ENCODE measurements around the gene ACTG1.

ACTG1 gene

DNA sequence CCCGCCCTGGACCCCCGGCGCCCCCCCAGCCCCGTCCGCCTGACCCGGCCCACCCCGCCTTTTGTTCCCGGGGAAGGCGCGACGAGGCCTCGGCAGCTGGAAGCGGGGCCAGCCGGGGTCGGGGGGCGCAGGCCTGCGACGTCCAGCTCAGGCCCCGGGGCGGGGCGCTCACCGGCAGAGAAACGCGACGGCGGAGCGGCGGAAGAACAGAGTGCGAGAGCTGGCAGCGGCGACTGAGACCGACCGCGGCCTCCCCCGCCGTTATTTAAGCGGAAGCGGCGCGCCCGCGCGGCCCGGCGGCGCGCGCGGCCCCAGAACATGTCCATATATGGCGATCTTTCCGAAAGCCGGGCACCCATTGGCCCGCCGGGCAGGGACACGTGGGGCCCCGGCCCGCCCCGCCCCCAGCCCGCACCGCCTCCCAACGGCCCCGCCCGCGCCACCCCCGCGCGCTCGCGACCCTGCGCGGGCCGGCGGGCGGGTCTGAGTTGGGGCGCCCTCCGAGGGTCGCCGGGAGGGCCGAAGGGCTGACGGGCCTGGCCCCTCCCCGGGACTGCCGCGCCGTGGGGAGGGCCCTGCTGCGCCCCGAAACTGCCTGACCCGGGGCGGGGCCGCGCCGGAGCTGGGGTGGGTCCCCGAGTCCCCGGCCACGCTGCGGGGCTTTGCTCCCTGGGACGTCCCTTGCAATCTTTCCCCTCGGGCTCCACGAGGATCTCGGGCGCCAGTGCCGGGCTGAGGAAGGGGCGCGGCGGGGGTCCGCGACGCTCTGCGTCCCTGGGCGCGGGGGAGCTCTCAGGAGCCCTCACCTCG is at the start of gene ACTG1:
ACTG1 (minus strand) TSS at position 238 of the 810 bp plus-strand sequence. CDS start 445 bp downstream, outside the sequence.
- peak; percentile 73 for DNase-seq

DNA sequence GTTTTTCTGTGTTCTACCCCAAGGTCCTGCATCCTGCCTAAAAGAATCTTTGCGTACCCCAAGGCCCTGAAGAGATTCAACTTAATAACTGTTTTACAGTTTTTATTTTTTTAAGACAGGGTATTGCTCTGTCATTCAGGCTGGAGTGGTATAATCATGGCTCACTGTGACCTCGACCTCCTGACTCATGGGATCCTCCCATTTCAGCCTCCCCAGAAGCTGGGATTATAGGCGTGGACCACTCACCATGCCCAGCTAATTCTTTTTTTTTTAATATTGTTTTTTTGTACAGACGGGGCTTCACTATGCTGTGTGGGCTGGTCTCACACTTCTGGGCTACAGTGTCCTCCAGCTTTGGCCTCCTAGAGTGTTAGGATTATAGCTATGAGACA is 48.9 kb upstream of the ACTG1 start:
- no peak for DNase-seq

DNA sequence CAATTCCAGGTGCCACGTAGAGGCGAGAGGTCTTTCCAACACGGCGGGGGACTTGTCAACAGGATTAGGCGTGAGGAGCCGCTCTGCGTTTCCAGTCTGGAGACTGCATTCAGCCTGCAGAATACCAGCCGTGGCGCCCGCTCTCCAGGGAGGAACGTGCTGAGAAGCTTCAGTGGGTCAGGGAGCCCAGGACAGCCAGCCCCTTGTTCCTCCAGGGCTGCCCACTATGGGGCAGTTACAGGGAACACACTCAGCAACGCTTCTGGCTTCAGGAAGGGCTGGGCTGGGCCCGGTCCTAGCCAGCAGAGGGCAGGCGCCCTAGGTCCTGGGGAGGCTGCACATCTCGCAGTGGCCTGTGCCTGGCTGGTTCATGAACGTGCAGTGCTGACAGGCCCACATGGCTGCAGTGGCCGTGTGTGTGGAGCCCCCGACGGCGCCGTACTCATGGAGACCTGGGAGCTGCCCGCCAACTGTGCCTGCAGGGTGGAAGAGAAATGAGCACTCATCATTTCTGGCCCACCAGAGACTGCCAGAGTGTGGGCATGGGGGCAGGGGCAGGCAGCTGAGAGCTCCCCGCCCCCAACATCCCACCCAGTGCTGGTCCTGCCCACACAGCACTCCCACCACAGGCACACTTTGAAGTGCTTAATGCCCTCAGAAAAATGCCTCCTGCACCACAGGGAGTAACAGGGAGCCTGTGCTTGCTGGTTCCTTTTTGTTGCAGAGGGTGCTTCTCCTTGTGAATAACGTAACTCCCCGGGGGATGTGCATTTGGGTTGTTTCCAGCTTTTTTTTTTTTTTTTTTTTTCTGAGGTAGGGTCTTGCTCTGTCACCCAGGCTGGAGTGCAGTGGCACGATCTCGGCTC is 46.6 kb upstream of the ACTG1 start:
- no peak for DNase-seq

DNA sequence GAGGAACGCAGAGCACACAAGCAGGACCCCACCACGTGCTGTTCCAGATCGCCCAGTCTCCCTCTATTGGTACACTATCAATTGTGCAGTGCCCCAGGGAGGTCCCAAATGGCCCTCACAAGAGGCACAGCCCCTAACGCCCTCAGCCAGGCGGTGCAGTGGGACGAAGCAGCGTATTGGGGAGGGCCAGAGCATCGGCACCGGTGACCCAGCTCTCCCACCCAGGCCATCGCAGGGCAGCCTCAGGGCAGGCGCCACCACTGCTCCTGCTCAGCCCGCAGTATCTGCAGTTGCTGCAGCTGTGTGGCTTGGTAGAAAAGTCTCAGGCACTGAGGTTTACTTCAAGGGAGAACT is 45.5 kb upstream of the ACTG1 start:
- no peak for DNase-seq

DNA sequence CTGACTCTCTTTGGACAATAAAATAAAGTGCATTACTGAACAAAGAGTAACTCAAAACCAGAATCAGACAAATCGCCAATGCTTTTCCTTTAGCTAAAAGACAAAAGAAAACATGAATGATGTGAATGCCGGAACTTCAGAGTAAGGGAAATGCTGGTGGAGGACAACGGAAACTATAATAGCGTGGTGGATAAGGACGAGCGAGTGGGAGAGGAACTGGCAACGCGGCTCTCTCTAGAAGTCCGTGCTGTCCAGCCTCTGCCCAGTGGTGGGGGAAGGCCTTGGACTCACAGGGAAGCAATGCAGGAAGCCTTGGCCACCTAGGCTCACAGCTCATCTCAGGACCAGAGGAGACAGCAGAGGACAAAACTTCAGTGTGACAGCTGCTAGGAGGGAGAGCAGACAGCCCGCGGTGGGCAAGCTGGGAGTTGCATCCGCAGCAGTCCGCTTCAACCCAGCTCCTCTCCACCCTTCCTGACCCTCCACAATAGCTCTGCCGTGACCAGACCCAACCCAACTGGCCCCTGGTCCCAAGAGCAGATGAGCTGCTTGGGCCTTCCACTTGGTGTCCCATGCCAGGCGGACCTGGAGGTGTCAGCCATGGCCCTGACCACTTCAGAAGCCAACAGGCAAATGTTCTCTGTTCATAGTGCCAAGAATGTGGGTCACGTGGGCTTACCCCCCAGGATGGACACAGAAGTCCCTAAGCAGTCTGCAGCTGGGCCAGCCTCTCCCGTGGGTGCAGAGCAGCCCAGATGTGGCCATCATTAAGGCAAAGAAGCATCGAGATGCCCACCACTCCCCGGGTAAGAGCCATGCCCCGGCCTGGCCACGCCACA is 44.9 kb upstream of the ACTG1 start:
- DNase-seq: no peak

DNA sequence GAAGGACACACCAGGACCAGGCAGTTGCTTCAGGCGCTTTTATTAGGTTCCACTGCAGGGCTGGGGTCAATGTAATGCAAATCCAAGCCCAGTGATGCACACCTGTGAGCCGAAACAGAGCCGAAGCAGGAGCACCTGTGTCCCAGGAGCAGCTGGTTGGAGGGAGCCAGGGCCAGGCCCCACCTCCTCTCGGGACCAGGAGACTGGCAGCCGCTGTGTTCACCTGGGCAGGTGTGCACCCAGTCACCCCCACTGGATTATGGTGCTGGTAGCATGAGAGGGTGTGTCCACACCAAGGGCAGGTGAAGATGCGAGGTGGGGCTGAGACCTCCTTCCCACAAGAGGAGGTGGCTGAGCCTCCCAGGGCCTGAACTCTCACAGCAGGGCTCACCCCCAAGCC is 44.3 kb upstream of the ACTG1 start:
- DNase-seq: no peak

DNA sequence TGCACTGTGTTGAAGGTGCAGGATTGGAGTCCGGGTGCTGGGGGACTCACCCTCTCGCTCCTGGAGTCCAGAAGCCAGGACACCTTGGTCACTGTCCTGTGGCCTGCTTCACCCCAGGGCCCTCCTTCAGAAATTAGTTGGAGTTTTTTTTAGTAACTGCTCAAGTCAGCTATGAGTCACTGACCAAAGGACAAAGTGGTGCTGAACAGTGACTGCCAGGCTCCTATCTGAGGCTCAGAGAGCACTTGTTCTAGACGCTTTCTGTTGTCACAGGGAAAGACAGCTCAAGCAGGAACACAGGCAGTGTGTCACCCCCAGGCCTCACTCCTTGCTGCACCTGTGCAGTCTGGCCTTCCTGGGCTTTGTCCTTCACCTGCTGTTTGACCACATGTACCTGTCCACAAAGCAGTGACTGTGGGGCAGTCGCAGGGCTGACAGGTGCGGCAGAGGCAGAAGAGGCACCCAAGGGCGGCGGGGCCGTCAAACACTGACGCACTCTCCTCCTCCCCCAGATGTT is 43.6 kb upstream of the ACTG1 start:
- no peak for DNase-seq

DNA sequence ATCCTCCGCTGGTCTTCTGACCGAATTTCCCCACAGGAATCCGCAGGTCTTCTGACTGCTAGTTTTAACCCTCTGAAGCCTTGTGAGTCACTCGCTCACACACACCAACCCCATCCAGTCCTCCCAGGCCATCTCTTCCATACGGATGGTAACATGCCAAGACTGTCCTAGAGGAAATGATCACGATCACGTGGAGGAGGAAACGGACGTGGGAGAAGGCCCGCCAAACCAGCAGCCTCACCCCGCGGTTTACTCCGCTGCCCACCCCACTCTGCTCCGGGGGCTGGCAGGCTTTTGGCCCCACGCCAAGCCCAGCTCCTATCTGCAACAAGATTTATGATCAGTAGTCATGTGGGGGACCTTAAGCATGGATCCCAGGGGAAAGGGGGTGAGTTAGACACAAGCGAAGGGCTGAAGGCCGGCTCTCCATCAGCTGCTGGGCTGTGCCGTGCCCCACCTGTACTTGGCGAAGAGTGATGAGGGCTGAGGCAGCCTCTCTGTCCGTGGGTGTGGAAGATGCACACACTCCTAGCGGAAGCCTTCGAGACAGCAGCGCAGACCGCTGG is 41.1 kb upstream of the ACTG1 start:
- peak; percentile 55 for DNase-seq

DNA sequence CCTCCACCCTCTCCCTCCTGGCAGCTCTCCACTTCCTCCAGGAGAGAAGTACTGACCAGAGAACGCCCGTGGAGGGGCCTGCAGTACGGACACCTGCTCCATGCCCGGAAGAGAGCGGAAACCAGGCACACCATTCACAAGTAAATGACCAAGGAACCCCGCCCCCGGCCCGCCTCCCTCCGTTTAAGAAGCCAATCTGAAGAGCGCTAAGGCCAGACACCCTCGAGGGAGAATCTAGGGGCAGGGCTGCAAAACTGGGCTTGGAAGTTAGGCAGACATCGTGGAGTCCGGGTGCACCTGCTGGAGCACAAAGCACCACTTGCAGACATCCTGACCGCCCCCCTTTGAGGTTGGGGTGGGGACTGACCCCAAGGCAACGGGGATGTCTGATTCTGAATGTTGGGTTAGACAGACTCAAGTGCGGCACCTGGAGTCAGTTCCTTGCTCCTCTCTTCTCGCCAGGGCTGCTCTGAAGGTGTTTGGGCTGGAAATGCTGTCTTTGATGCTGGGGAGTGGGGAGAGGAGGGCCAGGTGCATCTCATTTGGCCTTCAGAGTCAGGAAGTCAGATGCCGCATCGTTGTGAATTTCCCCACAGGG is 40.5 kb upstream of the ACTG1 start:
- peak; percentile 84 for DNase-seq

DNA sequence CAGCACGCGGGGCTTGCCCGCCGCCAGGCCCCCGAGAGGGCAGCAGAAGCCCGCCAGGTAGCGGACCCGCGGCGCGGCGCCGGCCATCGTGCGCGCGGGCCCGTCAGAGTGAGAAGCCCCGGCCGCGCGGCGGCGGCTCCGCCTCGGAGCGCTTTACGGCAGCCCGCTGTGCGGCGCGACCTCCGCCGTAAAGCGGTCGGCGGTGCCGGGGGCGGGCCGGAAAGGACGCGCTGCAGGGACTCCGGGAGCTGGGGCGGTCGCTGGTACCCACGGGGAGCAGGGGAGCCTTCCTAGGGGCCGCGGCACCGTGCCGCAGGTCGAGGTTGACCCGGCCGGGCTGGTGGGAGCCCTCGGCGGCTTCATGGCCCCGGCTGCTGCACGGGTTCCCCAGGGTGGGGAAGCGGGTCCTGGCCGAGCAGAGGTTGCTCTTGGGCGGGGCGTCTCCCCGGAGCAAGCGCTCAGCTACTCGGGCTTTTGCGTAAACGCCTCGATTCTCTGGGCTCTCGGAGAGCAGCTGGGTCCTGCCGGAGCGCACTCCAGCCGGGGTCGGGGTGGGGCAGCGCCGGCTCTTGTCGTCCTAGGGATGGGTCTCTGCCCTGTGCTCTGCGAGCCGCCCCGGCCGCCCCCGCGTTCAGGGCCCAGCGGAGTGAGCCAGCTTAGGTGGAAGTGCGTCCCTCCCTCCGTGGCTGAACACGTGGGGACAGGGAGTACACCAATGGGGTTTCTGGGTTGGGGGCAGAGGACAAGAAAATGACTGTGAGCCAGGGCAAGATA is 39.8 kb upstream of the ACTG1 start, which contains the start of gene FAAP100:
FAAP100 (minus strand) TSS at position 110 of the 774 bp plus-strand sequence; CDS start at position 87, 23 bp downstream.
- peak; percentile 45 for DNase-seq

DNA sequence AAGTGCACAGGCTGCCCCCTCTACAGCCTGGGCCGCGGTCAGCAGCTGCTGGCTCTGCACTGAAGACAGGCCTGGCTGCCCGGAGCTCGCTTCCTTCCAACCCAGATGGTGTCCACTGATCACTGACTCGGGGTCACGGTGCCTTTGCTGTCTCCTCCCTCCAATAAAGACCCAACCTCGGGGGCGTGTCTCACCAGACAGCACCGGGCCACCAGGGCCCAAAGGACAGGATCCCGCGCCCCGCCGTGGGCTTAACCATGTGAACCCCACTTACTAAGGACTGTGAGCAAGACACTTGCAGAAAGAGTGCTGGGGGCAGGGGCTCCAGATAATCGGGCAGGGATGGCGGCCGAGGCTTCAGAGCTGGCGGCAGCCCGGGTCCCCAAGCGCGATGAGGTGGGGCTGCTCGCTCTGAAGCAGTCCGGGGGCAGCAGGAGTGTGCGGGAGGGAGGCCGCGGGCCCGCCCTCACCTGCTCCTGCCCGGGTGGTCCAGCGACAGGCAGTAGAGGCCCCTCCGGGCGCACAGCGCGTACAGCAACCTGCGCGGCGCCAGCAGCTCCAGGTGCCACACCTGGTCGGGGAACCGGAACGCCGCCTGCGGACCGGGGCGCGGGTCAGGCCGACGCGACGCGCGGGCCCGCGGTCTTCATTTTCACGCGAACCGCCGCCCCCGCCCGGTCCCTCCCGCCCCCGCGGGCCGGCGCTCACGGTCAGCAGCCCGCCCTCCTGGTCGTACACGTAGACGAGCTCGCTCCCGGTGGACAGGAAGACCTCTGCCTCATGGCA is 39.1 kb upstream of the ACTG1 start:
- no peak for DNase-seq

DNA sequence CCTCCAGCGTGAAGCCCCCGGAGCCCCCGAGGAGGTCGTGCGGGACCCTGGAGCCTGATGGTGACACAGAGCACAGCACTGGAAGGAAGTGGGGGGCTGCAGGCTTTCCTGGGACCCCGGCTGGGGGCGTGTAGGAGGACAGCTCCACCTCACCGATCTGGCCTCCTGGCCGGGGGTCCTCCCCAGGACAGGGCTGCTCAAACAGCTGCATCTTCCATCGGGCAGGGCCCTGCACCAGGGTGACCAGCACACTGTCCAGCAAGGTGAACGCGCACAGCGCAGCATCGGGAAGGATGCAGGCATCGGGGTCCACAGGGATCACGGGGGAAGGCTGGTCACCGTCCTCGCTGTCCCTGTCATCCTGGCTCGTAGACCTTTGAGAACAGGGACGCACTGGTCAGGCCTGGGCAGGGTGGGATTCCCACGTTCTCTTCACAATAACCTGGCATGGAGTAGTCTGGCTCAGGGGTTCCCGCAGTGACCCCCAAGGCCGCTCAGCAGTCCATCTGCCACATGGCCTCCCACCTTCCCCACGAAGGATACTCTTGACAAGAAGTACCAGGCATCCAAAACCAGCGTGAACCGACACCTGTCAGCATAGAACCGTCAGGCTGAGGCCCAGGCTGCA is 38.3 kb upstream of the ACTG1 start:
- DNase-seq: no peak

DNA sequence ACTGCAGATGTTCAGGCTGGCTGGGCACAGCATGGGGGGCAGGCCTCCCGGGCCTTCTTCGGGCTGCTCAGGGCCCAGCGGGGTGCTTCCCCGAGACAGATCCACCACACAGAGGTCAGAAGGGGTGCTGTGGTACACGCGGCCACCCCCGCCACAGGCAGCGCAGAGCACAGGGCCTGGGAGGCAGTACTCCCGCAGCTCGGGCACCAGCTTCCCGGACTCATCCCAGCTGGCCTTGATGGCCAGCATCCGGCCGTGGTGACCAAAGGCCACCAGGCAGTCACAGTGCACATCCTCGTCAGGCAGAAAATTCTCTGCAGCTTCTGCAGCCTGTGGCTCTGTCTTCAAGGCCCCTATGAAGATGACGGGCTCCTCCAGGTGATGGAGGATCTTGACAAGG is 37.7 kb upstream of the ACTG1 start:
- no peak for DNase-seq

DNA sequence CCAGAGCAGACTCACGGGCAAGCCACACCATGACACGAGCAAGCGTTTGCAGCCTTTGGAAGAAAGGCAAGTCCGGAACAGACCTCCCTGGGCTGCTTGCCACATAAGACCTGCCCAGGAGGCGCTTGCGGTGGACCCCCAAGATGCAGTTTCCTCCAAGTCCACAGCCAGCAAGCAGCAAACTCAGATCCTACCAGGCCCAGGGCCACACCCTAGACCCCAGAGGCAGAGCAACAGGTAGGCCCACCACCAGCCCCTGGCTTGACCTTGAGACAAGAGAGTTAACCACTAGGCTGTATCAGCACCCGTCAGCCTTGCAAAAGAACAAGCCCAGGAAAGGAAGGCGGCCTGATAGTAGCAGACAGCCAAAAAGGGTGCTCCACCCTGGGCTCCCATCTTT is 37.2 kb upstream of the ACTG1 start:
- no peak for DNase-seq

DNA sequence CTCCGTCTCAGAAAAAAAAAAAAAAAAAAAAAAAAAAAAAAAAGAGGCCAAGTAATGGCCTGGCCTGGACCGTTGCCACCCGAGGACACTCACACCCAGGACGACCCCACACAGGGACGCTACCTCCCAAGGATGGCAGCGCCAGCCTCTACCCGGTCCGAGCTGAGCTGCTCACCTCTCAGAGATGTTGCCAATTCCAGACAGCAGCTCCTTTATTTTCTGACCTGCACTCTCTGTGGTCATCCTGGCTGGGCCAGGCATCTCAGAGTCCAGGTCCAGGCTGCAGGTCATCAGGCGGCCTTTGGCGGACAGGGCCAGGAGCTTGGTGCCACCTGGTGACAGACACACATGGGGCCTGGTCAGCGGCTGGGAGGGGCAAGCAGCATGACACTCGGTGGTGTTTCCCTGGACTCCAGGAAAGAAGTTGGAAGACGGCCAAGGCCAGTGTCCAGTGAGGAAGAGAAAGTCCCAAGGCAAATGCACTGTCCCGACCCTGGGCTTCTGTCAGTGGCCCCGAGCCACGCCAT is 36.5 kb upstream of the ACTG1 start:
- DNase-seq: no peak

DNA sequence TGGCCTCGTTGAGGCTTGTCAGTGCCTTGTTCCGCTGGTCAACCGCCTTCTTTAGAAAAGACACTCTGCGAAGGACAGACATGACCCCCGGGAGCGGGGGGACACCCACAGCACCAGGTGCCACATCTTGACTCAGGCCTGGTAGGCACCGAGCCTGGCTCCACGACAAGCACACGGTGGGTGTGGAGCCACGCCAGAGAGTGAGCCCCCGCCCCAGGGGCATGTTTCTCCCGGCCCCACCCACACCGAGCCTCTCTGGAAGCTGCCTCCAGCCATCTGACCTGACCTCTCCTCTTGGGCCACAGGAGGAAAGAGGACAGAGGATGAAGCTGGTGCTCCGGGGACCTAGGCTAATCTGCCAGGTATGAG is 35.0 kb upstream of the ACTG1 start:
- DNase-seq: no peak

DNA sequence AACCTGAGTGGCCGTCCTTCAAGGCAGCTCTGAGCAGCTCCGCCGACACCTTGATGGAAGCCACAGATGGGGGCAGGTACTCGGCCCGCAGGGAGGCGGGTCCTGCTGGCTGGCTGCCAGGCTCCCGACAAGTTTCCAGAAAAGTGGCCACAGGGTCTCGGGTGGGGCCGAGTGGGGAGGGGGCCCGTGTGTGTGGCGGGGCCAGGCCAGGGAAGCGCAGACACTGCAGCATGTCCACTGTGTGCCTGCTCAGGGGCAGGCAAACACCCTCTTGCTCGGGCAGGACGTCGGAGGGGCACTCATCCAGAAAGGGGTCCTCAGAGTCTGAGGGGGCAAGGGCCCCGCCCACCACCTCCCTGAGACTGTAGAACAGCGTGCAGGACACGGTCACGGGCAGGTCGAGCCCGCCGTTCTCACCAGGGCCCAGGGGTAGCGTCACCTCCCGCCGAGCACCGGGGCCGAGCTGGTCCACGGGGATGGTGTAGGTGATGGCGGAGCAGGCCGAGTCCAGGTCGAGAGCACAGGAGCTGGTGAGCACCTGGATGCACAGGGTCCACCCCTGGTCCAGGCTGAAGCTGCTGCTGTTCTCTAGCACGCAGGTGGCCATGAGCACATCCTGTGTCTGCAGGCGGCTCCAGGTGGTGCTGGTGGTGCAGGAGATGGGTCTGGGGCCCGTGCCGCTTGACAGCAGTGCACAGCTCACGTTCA is 34.5 kb upstream of the ACTG1 start:
- DNase-seq: no peak

DNA sequence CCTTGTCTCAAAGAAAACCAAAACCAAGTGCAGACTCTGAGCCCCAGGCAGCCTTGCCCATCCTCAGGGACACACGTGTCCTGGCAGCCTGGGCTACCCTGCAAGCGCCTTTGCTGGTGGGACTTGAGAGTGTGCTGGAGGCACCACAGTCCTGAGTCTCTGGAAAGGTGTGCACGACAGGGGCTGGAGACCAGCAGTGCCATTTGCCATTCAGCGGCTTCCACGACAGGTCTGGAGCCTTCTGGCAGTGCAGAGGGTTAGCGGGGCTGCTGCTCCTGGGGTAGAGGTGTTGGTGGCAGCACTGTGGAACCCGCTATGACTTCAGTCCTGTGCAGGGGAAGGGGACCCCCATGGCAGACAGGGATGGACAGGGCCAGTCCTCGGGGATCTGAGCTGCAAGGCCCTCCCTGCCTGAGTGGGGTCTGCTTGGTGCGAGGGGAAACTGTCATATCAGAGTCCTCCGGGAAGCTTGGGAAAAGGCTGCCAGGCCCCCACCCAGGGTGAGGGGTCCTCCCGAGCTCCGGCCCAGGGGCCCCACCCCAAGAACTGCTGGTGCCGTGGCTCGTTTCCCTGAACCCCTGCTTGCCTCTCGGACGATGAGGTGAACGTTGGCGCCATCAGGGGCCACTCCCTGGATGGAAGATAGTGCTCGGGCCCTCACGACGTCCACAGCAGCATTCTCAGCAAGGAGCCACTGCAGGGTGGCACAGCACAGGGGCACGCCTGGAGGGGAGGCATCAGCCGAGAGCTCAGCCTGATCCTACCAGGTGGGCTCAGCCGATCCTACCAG is 32.8 kb upstream of the ACTG1 start:
- DNase-seq: no peak

Measured in NCI-H2029 (cell line).